MM.1S (cell line): ENCODE results near the gene CCDC182.

Experiments used
- DNase-seq: peaks from one replicate; pipeline ENCODE4 v3.0.0-alpha.2; 2015
- H2AFZ ChIP-seq: fragments of 300-600 bp; sonication (generic); 2 replicates; pipeline ENCODE4 v1.6.0; 2016; ENCODE audit warnings: antibody characterized with exemption, low read length
- H3F3A ChIP-seq: fragments of 300-600 bp; sonication (generic); 2 replicates; pipeline ENCODE4 v1.6.1; 2016; ENCODE audit warnings: mild to moderate bottlenecking, antibody characterized with exemption, low read length, moderate library complexity, mixed read lengths; ENCODE audit not compliant: insufficient read depth
- H3K27ac ChIP-seq: fragments of 300-600 bp; sonication (generic); 2 replicates; pipeline ENCODE4 v1.5.1; 2016; ENCODE audit warnings: mild to moderate bottlenecking, low read length
- H3K27me3 ChIP-seq: fragments of 300-600 bp; sonication (generic); replicated peaks from 2 replicates; pipeline ENCODE4 v1.6.0; 2016; ENCODE audit warnings: low read length; ENCODE audit not compliant: insufficient read depth
- H3K36me3 ChIP-seq: fragments of 300-600 bp; sonication (generic); replicated peaks from 2 replicates; pipeline ENCODE4 v1.6.1; 2016; ENCODE audit warnings: mild to moderate bottlenecking, low read length, mixed read lengths; ENCODE audit not compliant: insufficient read depth
- H3K4me1 ChIP-seq: fragments of 300-600 bp; sonication (generic); 2 replicates; pipeline ENCODE4 v1.6.1; 2016; ENCODE audit warnings: low read length, mixed read lengths
- H3K4me2 ChIP-seq: fragments of 300-600 bp; sonication (generic); 2 replicates; pipeline ENCODE4 v1.6.0; 2016; ENCODE audit warnings: low read depth, low read length
- H3K4me3 ChIP-seq: fragments of 300-600 bp; sonication (generic); 2 replicates; pipeline ENCODE4 v1.5.1; 2016; ENCODE audit warnings: low read length, mixed read lengths
- H3K79me2 ChIP-seq: fragments of 300-600 bp; sonication (generic); 2 replicates; pipeline ENCODE4 v1.6.1; 2016; ENCODE audit warnings: mixed run types, low read length, mixed read lengths
- H3K9ac ChIP-seq: fragments of 300-600 bp; sonication (generic); 2 replicates; pipeline ENCODE4 v1.6.1; 2016; ENCODE audit warnings: low read length, mixed read lengths
- H3K9me2 ChIP-seq: fragments of 300-600 bp; sonication (generic); replicated peaks from 2 replicates; pipeline ENCODE4 v1.6.1; 2016; ENCODE audit warnings: mild to moderate bottlenecking, low read length, mixed read lengths; ENCODE audit not compliant: insufficient read depth
- H3K9me3 ChIP-seq: fragments of 300-600 bp; sonication (generic); replicated peaks from 2 replicates; pipeline ENCODE4 v1.6.1; 2016; ENCODE audit warnings: mild to moderate bottlenecking, low read length, mixed read lengths; ENCODE audit not compliant: insufficient read depth
- H4K20me1 ChIP-seq: fragments of 300-600 bp; sonication (generic); 2 replicates; pipeline ENCODE4 v1.6.1; 2016; ENCODE audit warnings: mild to moderate bottlenecking, low read length, moderate library complexity, mixed read lengths; ENCODE audit not compliant: insufficient read depth
- CTCF ChIP-seq: fragments of 300-600 bp; sonication (generic); IDR thresholded peaks from 2 replicates; pipeline ENCODE4 v1.5.1; 2016; ENCODE audit warnings: antibody characterized with exemption, low read length, mixed read lengths
- EZH2 ChIP-seq: fragments of 300-600 bp; sonication (generic); optimal IDR thresholded peaks from 2 replicates; pipeline ENCODE3; 2017; ENCODE audit warnings: low read depth, mild to moderate bottlenecking, antibody characterized with exemption, low read length, mixed read lengths
- EZH2phosphoT487 ChIP-seq: fragments of 300-600 bp; sonication (generic); IDR thresholded peaks from 2 replicates; pipeline ENCODE4 v1.6.1; 2018; ENCODE audit warnings: antibody characterized with exemption, low read length

CCDC182 gene

GRCh38 chr17:57778306-57778705 lies 33.2 kb upstream of the CCDC182 start:
- Histone ChIP-seq H3K9ac (no peak overlapping the region), H3K4me3 (no peak overlapping the region), H2AFZ (no peak overlapping the region), H3K27ac (no peak overlapping the region), H3K27me3 (no peaks in the 10 kb centered on the region), H3K4me2 (no peak overlapping the region), H3K36me3 (no peaks in the 10 kb centered on the region), H4K20me1 (no peaks in the 10 kb centered on the region), H3K9me3 (no peaks in the 10 kb centered on the region), H3K9me2 (no peaks in the 10 kb centered on the region), H3K4me1 (peaks cover 4% of the 10 kb centered on the region; the same call in 1 of the 2 replicates), H3F3A (no peaks in the 10 kb centered on the region), H3K79me2 (no peaks in the 10 kb centered on the region)
- DNase-seq = no peak
- no peak for TF ChIP-seq EZH2phosphoT487
- no peak for TF ChIP-seq CTCF
- no peak for TF ChIP-seq EZH2

DNA sequence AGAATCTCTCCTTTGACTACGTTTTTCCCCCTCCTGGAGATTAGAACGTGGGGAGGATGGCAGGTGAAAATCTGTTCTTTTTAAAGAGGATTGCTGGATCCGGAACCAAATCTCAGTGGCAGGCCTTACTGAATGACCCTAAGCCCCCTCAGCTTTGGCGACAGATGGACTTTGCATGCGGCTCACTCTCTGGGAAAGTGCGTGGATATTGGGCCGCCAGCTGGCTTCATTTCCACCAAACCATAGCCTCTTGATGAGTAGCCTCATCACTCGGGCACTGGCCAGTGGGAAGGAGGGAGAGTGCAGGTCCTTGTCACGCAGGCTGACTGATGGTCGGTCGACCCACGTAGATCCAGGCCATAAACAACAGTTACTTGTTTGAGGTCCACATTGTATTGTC lies 31.3 kb upstream of the CCDC182 start:
- no peak overlapping the region for H3K4me3 ChIP-seq
- no peaks in the 10 kb centered on the region for H3K36me3 ChIP-seq
- TF ChIP-seq CTCF = no peak
- TF ChIP-seq EZH2 = no peak
- TF ChIP-seq EZH2phosphoT487 = no peak
- no peak overlapping the region for H2AFZ ChIP-seq
- no peak for DNase-seq
- H3K9me2 ChIP-seq = no peaks in the 10 kb centered on the region
- H3K4me2 ChIP-seq = no peak overlapping the region
- no peaks in the 10 kb centered on the region for H4K20me1 ChIP-seq
- H3K27me3 ChIP-seq = no peaks in the 10 kb centered on the region
- H3K9me3 ChIP-seq = no peaks in the 10 kb centered on the region
- H3F3A ChIP-seq = no peaks in the 10 kb centered on the region
- H3K27ac ChIP-seq = no peak overlapping the region
- no peaks in the 10 kb centered on the region for H3K4me1 ChIP-seq
- no peaks in the 10 kb centered on the region for H3K79me2 ChIP-seq
- no peak overlapping the region for H3K9ac ChIP-seq

DNA sequence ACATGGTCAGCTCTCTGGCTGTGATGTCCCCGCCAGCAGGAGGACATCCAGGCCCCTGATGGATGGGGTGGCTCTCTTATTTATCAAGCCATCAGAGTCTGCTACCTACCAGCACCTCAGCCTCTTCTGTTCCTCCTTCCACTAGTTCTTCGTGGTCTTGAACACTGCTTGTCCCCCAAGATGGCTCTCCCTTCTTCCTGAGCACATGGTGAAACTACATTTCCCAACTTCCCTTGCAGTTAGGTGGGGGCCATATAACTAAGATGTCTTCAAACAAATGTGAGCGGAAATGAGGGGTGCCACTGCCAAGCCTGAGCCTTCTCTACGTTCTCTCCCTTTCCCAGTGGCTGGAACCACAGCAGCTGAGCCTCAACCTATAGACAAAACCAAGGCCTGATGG lies 29.8 kb upstream of the CCDC182 start:
- no peaks in the 10 kb centered on the region for H3F3A ChIP-seq
- no peak for DNase-seq
- no peak overlapping the region for H2AFZ ChIP-seq
- TF ChIP-seq CTCF (no peak), EZH2 (no peak), EZH2phosphoT487 (no peak)
- no peaks in the 10 kb centered on the region for H4K20me1 ChIP-seq
- no peak overlapping the region for H3K4me3 ChIP-seq
- no peak overlapping the region for H3K4me2 ChIP-seq
- no peaks in the 10 kb centered on the region for H3K9me2 ChIP-seq
- no peaks in the 10 kb centered on the region for H3K79me2 ChIP-seq
- H3K36me3 ChIP-seq = no peaks in the 10 kb centered on the region
- H3K9me3 ChIP-seq = no peaks in the 10 kb centered on the region
- H3K4me1 ChIP-seq = no peaks in the 10 kb centered on the region
- H3K27me3 ChIP-seq = no peaks in the 10 kb centered on the region
- no peak overlapping the region for H3K9ac ChIP-seq
- H3K27ac ChIP-seq = no peak overlapping the region
